HepG2 (cell line): ENCODE results near the gene MYADML2. TPM values are rescaled to one million over a fixed set of nuclear protein-coding genes. Genes with fewer than 3 reads are reported as not detected.

Source experiments
- AGO2 ChIP-seq: fragments of 200-400 bp; formaldehyde crosslinking; optimal IDR thresholded peaks from 2 replicates; pipeline ENCODE3; 2017; ENCODE audit warnings: mild to moderate bottlenecking, low read depth, low read length, moderate library complexity
- EED ChIP-seq: sonication (generic); formaldehyde crosslinking; IDR thresholded peaks from 2 replicates; pipeline ENCODE4 v1.5.0; 2020; ENCODE audit warnings: mild to moderate bottlenecking, missing genetic modification reagents
- HNF4G ChIP-seq, 2 experiments: sonication (generic) in 1 of 2; formaldehyde crosslinking in 1 of 2; IDR thresholded peaks; 2 replicates each; pipeline versions ENCODE4 v1.4.0 to v1.6.1; 2011 to 2020; ENCODE audit warnings: borderline replicate concordance in 2 of 2, low read depth in 2 of 2, mild to moderate bottlenecking in 2 of 2, low read length in 1 of 2, missing genetic modification reagents in 1 of 2, moderate library complexity in 1 of 2
- ISX ChIP-seq: sonication (generic); formaldehyde crosslinking; conservative IDR thresholded peaks from 2 replicates; pipeline ENCODE4 v1.5.0; 2020; ENCODE audit warnings: missing genetic modification reagents
- KDM2A ChIP-seq: sonication (generic); formaldehyde crosslinking; IDR thresholded peaks from 2 replicates; pipeline ENCODE4 v1.4.0; 2020; ENCODE audit warnings: low read depth, missing genetic modification reagents, borderline replicate concordance
- MIER2 ChIP-seq: IDR thresholded peaks from 2 replicates; pipeline ENCODE4 v1.6.1; 2016; ENCODE audit warnings: missing biosample characterization, missing genetic modification reagents
- NKX3-1 ChIP-seq: sonication (generic); formaldehyde crosslinking; IDR thresholded peaks from 2 replicates; pipeline ENCODE4 v1.5.0; 2020; ENCODE audit warnings: missing genetic modification reagents
- RARA ChIP-seq: IDR thresholded peaks from 2 replicates; pipeline ENCODE4 v1.6.1; 2016; ENCODE audit warnings: missing genetic modification reagents, missing compliant biosample characterization
- SALL1 ChIP-seq: sonication (generic); formaldehyde crosslinking; IDR thresholded peaks from 2 replicates; pipeline ENCODE4 v1.8.0; 2022; ENCODE audit warnings: mild to moderate bottlenecking, missing genetic modification reagents
- SSRP1 ChIP-seq: IDR thresholded peaks from 2 replicates; pipeline ENCODE4 v1.6.1; 2016; ENCODE audit warnings: control low read depth
- ZFY ChIP-seq: sonication (generic); formaldehyde crosslinking; IDR thresholded peaks from 2 replicates; pipeline ENCODE4 v1.4.0; 2020; ENCODE audit warnings: missing genetic modification reagents
- ZNF253 ChIP-seq: sonication (generic); formaldehyde crosslinking; IDR thresholded peaks from 2 replicates; pipeline ENCODE4 v1.8.0; 2022; ENCODE audit warnings: mild to moderate bottlenecking, missing genetic modification reagents, borderline replicate concordance
- ZNF790 ChIP-seq: sonication (generic); formaldehyde crosslinking; IDR thresholded peaks from 2 replicates; pipeline ENCODE4 v1.8.0; 2022; ENCODE audit warnings: missing genetic modification reagents, mild to moderate bottlenecking, borderline replicate concordance
- ZSCAN25 ChIP-seq: sonication (generic); formaldehyde crosslinking; IDR thresholded peaks from 2 replicates; pipeline ENCODE4 v1.8.0; 2022; ENCODE audit warnings: mild to moderate bottlenecking, missing genetic modification reagents
- polyA plus RNA-seq, 8 experiments: library from polyadenylated mRNA; depleted of rRNA in 3 of 8; stranded (reverse) in 7 of 8; unstranded in 1 of 8; fragments of >200 nt; fragmentation: Illumina TruSeq in 4 of 8; extraction: Trizol in 4 of 8; gene quantifications; 2 replicates each; pipeline versions ENCODE4 v1.2.1 to v1.2.3, GENCODE V29; 2011 to 2016; ENCODE audit warnings: low read depth in 4 of 8, missing spikeins in 1 of 8, mixed read lengths in 1 of 8; ENCODE audit not compliant: insufficient read depth in 1 of 8
- total RNA-seq, 5 experiments: library from RNA; depleted of rRNA; stranded (reverse); fragments of >200 nt; fragmentation: Illumina TruSeq; extraction: Trizol; gene quantifications; 2 replicates each; pipeline ENCODE4 v1.2.3, GENCODE V29; 2016; ENCODE audit warnings: low read depth in 1 of 5
- TF ChIP-seq, protein P1 (sequence below): sonication (generic); formaldehyde crosslinking; conservative IDR thresholded peaks from 2 replicates; pipeline ENCODE4 v1.4.0; 2020; ENCODE audit warnings: mild to moderate bottlenecking, missing genetic modification reagents, moderate library complexity
- TF ChIP-seq, protein P2 (sequence below): sonication (generic); formaldehyde crosslinking; IDR thresholded peaks from one replicate; pipeline ENCODE4 v1.5.1; 2020; ENCODE audit warnings: mild to moderate bottlenecking, missing genetic modification reagents; ENCODE audit errors: not compliant biosample characterization

The MYADML2 gene
- total and polyA plus RNA-seq, 2 of the 13 experiments (the other 11 are each of a cell fraction or from before 2014, with no cell fraction given) = not detected

DNA sequence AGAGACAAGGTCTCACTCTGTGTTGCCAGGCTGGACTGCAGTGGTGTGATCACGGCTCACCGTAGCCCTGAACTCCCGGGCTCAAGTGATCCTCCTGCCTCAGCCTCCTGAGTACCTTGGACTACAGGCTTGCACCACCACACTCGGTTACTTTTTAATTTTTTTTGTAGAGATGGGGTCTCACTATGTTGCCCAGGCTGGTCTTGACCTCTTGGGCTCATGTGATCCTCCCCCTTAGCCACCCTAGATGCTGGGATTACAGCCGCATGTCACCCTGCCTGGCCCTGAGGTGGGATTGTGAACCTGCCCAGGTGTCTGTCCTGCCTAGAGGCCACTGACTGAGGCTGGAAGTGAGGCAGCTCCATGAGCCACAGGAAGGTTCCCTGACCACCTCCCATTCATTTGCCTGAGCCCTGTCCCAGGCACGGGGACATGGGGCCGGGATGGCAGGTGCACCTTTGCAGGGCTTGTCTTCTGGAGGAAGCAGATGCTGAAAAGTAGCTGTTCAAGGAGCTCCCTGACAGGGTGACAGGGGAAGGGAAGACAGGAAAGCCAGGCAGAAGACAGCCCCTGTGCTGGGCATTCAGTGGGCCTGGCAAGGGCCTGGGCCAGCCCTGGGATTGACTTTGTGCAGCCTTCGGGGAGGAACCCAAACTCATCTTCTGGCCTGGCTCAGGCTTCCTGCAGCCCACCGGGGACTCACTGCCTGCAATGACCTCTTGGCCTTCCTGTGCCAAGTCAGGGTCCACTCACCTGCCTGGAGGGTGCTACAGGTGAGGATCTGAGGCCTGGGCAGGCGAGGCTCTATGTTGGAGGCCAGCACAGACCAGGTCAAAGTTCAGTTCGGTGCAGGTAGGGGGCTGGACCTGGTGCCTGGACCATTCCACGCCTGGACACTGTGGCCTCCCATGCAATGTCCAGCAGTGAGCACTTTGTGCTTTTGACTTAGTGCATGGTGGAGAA is 22.1 kb upstream of the MYADML2 start (continued):
- TF ChIP-seq ZFY (CRISPR knock-in tag) (peak; percentile 54), RARA (CRISPR knock-in tag) (peak; percentile 34), HNF4G (IDR thresholded peaks at IDR 0.05; ENCODE audit: borderline replicate concordance, low read depth, low read length) (peak; percentile 4; the same call in 1 of the 2 replicates), HNF4G (CRISPR knock-in tag; IDR thresholded peaks at IDR 0.05; ENCODE audit: borderline replicate concordance, low read depth) (peak; percentile 74), KDM2A (CRISPR knock-in tag) (peak; percentile 20; the same call in 1 of the 2 replicates), ZNF790 (CRISPR knock-in tag) (no peak), ZNF253 (peak; percentile 67; the same call in 1 of the 2 replicates), EED (CRISPR knock-in tag) (0 out of 2 replicates have a peak, but pooled peaks have one; percentile 57), SSRP1 (CRISPR knock-in tag) (0 out of 2 replicates have a peak, but pooled peaks have one; percentile 30), ZSCAN25 (CRISPR knock-in tag) (0 out of 2 replicates have a peak, but pooled peaks have one; percentile 47), NKX3-1 (CRISPR knock-in tag) (no peak), SALL1 (CRISPR knock-in tag) (peak; percentile 35), AGO2 (peak; percentile 67), ISX (CRISPR knock-in tag) (no peak), MIER2 (no peak)
- TF ChIP-seq, protein P1, sequence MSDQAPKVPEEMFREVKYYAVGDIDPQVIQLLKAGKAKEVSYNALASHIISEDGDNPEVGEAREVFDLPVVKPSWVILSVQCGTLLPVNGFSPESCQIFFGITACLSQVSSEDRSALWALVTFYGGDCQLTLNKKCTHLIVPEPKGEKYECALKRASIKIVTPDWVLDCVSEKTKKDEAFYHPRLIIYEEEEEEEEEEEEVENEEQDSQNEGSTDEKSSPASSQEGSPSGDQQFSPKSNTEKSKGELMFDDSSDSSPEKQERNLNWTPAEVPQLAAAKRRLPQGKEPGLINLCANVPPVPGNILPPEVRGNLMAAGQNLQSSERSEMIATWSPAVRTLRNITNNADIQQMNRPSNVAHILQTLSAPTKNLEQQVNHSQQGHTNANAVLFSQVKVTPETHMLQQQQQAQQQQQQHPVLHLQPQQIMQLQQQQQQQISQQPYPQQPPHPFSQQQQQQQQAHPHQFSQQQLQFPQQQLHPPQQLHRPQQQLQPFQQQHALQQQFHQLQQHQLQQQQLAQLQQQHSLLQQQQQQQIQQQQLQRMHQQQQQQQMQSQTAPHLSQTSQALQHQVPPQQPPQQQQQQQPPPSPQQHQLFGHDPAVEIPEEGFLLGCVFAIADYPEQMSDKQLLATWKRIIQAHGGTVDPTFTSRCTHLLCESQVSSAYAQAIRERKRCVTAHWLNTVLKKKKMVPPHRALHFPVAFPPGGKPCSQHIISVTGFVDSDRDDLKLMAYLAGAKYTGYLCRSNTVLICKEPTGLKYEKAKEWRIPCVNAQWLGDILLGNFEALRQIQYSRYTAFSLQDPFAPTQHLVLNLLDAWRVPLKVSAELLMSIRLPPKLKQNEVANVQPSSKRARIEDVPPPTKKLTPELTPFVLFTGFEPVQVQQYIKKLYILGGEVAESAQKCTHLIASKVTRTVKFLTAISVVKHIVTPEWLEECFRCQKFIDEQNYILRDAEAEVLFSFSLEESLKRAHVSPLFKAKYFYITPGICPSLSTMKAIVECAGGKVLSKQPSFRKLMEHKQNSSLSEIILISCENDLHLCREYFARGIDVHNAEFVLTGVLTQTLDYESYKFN = peak; percentile 41
- TF ChIP-seq, protein P2, sequence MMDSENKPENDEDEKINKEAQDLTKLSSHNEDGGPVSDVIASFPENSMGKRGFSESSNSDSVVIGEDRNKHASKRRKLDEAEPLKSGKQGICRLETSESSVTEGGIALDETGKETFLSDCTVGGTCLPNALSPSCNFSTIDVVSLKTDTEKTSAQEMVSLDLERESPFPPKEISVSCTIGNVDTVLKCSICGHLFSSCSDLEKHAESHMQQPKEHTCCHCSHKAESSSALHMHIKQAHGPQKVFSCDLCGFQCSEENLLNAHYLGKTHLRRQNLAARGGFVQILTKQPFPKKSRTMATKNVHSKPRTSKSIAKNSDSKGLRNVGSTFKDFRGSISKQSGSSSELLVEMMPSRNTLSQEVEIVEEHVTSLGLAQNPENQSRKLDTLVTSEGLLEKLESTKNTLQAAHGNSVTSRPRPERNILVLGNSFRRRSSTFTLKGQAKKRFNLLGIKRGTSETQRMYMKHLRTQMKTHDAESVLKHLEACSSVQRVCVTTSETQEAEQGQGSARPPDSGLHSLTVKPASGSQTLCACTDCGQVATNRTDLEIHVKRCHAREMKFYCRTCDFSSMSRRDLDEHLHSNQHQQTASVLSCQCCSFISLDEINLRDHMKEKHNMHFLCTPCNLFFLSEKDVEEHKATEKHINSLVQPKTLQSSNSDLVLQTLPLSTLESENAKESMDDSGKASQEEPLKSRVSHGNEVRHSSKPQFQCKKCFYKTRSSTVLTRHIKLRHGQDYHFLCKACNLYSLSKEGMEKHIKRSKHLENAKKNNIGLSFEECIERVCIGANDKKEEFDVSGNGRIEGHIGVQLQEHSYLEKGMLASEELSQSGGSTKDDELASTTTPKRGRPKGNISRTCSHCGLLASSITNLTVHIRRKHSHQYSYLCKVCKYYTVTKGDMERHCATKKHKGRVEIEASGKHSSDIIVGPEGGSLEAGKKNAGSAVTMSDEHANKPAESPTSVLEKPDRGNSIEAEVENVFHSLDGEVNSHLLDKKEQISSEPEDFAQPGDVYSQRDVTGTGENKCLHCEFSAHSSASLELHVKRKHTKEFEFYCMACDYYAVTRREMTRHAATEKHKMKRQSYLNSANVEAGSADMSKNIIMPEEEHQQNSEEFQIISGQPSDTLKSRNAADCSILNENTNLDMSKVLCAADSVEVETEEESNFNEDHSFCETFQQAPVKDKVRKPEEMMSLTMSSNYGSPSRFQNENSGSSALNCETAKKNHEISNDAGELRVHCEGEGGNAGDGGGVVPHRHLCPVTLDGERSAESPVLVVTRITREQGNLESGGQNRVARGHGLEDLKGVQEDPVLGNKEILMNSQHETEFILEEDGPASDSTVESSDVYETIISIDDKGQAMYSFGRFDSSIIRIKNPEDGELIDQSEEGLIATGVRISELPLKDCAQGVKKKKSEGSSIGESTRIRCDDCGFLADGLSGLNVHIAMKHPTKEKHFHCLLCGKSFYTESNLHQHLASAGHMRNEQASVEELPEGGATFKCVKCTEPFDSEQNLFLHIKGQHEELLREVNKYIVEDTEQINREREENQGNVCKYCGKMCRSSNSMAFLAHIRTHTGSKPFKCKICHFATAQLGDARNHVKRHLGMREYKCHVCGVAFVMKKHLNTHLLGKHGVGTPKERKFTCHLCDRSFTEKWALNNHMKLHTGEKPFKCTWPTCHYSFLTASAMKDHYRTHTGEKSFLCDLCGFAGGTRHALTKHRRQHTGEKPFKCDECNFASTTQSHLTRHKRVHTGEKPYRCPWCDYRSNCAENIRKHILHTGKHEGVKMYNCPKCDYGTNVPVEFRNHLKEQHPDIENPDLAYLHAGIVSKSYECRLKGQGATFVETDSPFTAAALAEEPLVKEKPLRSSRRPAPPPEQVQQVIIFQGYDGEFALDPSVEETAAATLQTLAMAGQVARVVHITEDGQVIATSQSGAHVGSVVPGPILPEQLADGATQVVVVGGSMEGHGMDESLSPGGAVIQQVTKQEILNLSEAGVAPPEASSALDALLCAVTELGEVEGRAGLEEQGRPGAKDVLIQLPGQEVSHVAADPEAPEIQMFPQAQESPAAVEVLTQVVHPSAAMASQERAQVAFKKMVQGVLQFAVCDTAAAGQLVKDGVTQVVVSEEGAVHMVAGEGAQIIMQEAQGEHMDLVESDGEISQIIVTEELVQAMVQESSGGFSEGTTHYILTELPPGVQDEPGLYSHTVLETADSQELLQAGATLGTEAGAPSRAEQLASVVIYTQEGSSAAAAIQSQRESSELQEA (CRISPR knock-in tag) = no peak
